IPS DF 19.7 (cell line): ENCODE data around the gene NET1.

Experiments
- DNase-seq: peaks from one replicate; pipeline ENCODE4 v3.0.0-alpha.2; 2013; ENCODE audit warnings: low read depth, low spot score

Gene NET1

GRCh38 chr10:5481121-5481520 lies 68.8 kb downstream of the NET1 start:
- no peak for DNase-seq

- no peak for DNase-seq
Observed at GRCh38 chr10:5482016-5482415, 69.7 kb downstream of the NET1 start.

DNA sequence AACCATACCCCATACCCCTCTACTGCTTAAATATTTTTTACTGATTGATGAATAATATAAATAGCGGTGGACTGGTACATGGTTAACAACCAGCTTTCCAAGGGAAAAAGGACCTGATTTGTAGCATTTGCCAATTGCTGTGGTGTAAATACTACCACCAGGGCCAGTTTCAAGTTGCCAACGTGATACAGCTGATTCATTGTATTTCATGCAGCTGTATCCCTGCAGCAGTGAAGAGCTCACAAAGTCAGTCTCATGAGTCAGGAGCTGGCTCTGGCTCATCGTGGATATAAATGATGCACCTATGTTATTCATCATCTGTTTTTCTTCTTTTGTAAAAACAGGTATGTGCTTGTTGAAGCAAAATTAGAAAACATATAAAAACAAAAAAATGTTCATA lies 71.8 kb downstream of the NET1 start:
- DNase-seq = no peak

DNA sequence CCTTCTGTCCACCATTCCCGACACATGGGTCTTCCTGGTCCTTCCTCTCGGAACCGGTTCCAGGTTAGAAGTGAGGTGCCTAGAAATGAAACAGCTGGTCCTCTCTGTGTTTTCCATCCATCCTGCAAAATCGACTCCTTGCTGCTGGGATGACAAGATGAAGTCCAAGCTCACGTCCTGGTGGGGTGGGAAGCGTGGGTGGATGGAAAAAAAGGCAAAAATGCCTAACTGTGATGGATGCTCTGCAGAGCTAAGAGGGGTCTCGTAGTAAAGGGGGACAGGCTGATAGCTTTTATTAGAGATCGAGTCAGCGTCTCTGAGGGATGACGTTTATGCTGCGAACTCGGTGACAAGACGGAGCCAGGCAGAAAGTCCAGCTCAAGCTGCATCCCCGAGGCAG lies 72.9 kb downstream of the NET1 start:
- no peak for DNase-seq

GRCh38 chr10:5485948-5486852 lies 73.8 kb downstream of the NET1 start:
- no peak for DNase-seq

GRCh38 chr10:5486853-5487235 lies 74.5 kb downstream of the NET1 start:
- DNase-seq = no peak

DNA sequence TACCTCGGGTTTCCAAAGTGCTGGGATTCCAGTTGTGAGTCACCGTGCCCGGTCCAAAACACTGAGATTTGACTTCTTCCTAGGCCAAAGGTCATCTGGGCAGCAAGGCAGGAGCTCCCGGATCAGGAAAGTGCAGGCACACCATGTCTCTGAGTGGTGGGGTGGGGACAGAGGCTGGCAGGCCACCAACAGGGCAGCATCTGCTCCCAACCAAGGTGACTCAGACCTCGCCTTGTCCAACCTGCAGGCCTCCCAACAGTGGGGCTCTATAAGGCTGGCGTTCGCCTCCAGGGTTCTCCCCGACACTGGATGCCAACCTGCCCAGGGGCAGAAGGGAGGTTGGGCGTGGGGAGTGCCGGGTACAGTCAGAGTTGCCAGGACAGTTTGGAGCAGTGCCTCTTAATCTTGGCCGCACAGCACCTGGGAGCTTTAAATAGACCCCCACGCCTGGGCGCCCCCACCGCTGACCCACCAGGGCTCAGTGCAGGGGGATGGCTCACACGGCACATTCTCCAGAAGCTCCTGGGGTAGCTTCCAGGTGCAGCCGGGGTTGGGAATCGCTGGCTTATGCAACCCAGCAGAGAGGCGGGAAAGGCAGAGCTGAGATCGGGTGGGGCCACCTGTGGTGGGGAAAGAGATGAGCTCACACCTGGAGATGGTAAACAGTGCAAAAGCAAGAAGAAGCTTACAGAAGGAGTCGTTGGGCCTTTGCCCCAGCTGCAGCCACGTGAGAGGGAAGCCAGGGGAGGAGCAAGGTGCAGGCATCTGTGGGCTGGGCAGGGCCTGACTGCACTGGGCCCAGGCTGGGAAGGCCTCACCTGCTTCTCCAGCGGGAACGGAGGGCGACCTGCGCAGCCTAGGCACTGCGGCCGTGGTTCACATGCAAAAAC lies 76.2 kb downstream of the NET1 start:
- no peak for DNase-seq

GRCh38 chr10:5490032-5490431 lies 77.7 kb downstream of the NET1 start:
- DNase-seq = no peak

GRCh38 chr10:5490698-5491464 lies 78.5 kb downstream of the NET1 start:
- DNase-seq = no peak

- no peak for DNase-seq
Observed at GRCh38 chr10:5491477-5491876, 79.1 kb downstream of the NET1 start.

- no peak for DNase-seq
Observed at GRCh38 chr10:5492322-5492855, 80.0 kb downstream of the NET1 start.

DNA sequence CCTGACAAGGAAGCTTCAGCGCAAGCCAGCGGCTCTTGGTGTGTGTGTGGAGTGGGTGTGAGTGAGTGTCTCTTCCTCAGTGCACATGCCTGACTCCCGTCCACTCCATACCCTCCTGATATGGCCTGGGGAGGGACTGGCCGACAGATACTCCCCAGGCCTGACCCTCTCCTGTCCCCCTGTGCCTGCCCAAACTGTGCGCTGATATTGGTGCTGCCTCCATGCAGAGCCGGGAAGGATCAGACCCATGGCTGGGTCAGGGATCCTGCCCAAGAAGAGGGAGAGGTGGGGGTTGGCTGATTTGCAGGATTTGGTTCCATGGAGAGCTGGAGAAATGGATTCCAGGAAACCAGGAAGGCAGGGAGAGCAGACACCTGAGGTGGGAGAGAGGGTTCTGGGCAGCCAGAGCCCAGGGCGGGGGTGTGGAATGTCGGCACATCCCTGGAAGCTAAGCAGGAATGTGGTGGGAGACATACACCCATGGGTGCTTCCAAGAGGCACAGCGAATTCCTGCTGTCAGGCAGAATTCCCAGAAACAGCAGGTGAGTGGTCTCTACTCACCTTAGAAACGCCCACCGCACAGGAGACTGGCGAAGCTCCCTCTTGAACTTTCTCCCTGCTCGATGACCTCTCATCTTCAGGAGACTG lies 80.7 kb downstream of the NET1 start:
- no peak for DNase-seq

DNA sequence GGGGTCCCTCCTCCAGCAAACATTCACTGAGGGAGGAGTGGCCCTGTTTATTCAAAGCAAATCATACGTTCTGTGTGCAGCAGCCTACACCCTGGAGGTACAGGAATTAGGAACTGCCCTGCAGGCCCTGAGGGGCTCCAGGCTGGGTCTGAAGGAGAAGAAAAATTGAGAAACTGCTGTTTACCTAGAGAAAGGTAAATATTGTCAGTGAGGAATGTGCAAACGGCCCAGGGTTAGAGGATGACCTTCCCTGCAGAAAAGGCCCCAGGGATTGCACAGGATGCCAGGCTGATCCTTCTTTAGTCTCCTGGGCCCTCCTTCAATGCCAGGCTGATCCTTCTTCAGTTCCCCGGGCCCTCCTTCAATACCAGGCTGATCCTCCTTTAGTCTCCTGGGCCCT lies 81.3 kb downstream of the NET1 start:
- no peak for DNase-seq

DNA sequence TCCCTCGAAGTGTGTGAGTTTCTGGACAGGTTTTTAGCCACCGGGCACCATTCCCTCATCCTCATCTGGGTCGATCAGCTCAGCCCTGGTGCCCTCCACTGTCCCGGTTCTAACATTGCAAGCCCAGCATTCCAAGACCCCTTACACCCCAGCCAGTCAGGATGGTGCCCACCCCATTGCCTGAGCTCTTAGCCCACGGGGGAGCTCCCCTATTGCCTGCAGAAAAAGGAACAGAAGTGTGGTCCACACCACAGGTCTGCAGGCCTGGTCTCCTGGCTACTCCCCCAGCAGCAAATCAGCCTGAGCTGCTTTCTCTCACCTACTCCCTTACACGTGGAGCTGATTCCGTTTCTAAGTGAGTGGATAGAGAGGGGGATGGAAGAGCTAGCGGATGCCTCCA lies 82.3 kb downstream of the NET1 start:
- DNase-seq = no peak

- DNase-seq = no peak
Observed at GRCh38 chr10:5496261-5497250, 84.2 kb downstream of the NET1 start.

GRCh38 chr10:5497289-5497688 lies 84.9 kb downstream of the NET1 start:
- DNase-seq = no peak

GRCh38 chr10:5497948-5498730 lies 85.8 kb downstream of the NET1 start:
- DNase-seq = no peak

DNA sequence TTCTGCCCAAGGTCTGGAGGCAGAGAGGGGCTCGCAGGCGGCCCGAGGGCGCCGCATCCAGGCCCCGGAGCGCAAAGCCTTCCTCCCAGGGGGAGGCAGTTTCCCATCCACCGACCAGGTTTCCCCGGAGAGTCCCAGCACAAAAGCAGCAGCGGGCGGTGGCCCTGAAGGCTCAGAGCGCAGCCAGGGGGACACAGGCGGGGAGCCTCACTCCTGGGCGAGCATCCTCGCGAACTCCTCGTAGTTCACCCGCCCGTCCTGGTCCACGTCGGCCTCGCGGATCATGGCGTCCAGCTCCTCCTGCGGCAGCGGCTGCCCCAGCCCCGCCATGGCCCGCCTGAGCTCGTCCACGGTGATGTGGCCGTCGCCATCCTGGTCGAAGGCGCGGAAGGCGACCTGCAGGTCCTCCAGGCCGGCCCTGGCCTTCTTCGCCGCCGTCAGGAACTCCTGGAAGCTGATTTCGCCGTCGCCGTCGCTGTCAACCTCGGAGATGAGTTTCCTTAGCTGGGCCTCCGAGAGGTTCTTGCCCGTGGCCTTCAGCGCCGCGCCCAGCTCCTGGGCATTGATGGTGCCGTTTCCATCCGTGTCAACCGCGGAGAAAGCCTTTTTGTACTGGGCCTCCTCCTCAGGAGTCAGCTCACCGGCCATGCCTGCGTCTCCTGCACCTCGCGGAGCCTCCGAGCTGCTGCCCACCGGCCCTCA lies 86.6 kb downstream of the NET1 start:
- no peak for DNase-seq
